HepG2 (cell line): Measurements from ENCODE around the gene SYCP2. TPM values are rescaled to one million over a fixed set of nuclear protein-coding genes. Genes with fewer than 3 reads are reported as not detected.

Experiments used
- ATAC-seq: fragments of 200-7000 bp; cut with Tn5 transposase; 3 replicates; pipeline ENCODE4 v1.9.1; 2020; ENCODE audit warnings: mild to moderate bottlenecking, moderate library complexity
- BruUV-seq: library from RNA; stranded (reverse); fragments of 400-500 nt; replicated peaks from 2 replicates; lab custom pipeline; 2021; lab: Mats Ljungman, UMichigan
- CTCF ChIA-PET: fragments of 300-600 bp; formaldehyde crosslinking; extraction: SDS; loops from one replicate; lab custom pipeline; 2021; ENCODE audit warnings: low total read pairs, inconsistent platforms, low intra/inter-chr PET ratio; lab: Yijun Ruan, JAX
- POLR2A ChIA-PET: fragments of 350-600 bp; sonication (Branson Sonifier 250); formaldehyde crosslinking; loops from one replicate; lab custom pipeline; 2020; ENCODE audit warnings: antibody characterized with exemption, inconsistent platforms; lab: Yijun Ruan, JAX
- DNase-seq: peaks from one replicate; pipeline ENCODE4 v3.0.0-alpha.2; 2015; ENCODE audit warnings: low spot score
- FAIRE-seq: peaks from 3 replicates; lab custom pipeline; 2011; peaks lifted over from hg19 to GRCh38; lab: Jason Lieb, UNC
- H2AFZ ChIP-seq: one replicate; pipeline ENCODE4 v1.6.1; 2011; ENCODE audit warnings: low read length, inconsistent platforms
- H3K27ac ChIP-seq: fragments of 300-600 bp; 3 replicates; pipeline ENCODE4 v1.8.0; 2011; ENCODE audit warnings: mixed run types, mild to moderate bottlenecking, mixed read lengths, low read length, inconsistent platforms; ENCODE audit not compliant: insufficient read depth; ENCODE audit errors: extremely low read length
- H3K27me3 ChIP-seq, 2 experiments: fragments of 200-600 bp in 1 of 2; 2 replicates in 1 of 2; 3 replicates in 1 of 2; pipeline versions ENCODE4 v1.6.0 to v1.8.0; 2011; ENCODE audit warnings: low read length in 2 of 2, mild to moderate bottlenecking in 2 of 2, moderate library complexity in 2 of 2, inconsistent platforms in 1 of 2; ENCODE audit not compliant: insufficient read depth in 2 of 2, control insufficient read depth in 1 of 2
- H3K36me3 ChIP-seq, 2 experiments: fragments of 200-600 bp in 1 of 2; replicated peaks in 1 of 2; 2 replicates in 1 of 2; 3 replicates in 1 of 2; pipeline versions ENCODE4 v1.5.1 to v1.8.0; 2011; ENCODE audit warnings: low read length in 2 of 2, inconsistent platforms in 1 of 2; ENCODE audit not compliant: insufficient read depth in 2 of 2, control insufficient read depth in 1 of 2
- H3K4me1 ChIP-seq: 2 replicates; pipeline ENCODE4 v1.5.1; 2012; ENCODE audit warnings: low read length, inconsistent platforms; ENCODE audit not compliant: insufficient read depth
- H3K4me2 ChIP-seq: 2 replicates; pipeline ENCODE4 v1.6.0; 2011; ENCODE audit warnings: low read depth, low read length, inconsistent platforms
- H3K4me3 ChIP-seq, 3 experiments: fragments of 200-600 bp in 1 of 3; sonication (generic), shearing (Covaris generic) in 1 of 3; replicated peaks in 1 of 3; 2 replicates each; pipeline ENCODE4 v1.5.1; 2011 to 2016; ENCODE audit warnings: low read length in 3 of 3, inconsistent platforms in 2 of 3, low read depth in 2 of 3, mild to moderate bottlenecking in 2 of 3, control low read depth in 1 of 3, mixed read lengths in 1 of 3; ENCODE audit not compliant: insufficient read depth in 1 of 3
- H3K79me2 ChIP-seq: one replicate; pipeline ENCODE4 v1.6.1; 2011; ENCODE audit warnings: low read length, inconsistent platforms; ENCODE audit not compliant: insufficient read depth
- H3K9ac ChIP-seq: 2 replicates; pipeline ENCODE4 v1.6.0; 2011; ENCODE audit warnings: mild to moderate bottlenecking, low read depth, low read length, inconsistent platforms; ENCODE audit not compliant: insufficient read depth
- H3K9me3 ChIP-seq: 2 replicates; pipeline ENCODE4 v1.5.1; 2012; ENCODE audit warnings: mild to moderate bottlenecking, low read length
- H4K20me1 ChIP-seq: 2 replicates; pipeline ENCODE4 v1.6.0; 2011; ENCODE audit warnings: inconsistent platforms, mild to moderate bottlenecking, low read length, moderate library complexity; ENCODE audit not compliant: insufficient read depth
- ATF4 ChIP-seq, 2 experiments: fragments of 450-650 bp in 1 of 2; sonication (generic) in 1 of 2; formaldehyde crosslinking; IDR thresholded peaks; 2 replicates each; pipeline versions ENCODE4 v1.5.0 to v1.8.0; 2020 to 2022; ENCODE audit warnings: mild to moderate bottlenecking in 1 of 2, missing genetic modification reagents in 1 of 2
- BHLHE40 ChIP-seq: IDR thresholded peaks from 2 replicates; pipeline ENCODE4 v1.6.1; 2011; ENCODE audit warnings: low read length, improper control_type of control experiment
- CEBPG ChIP-seq: IDR thresholded peaks from 2 replicates; pipeline ENCODE4 v1.6.1; 2016
- CHCHD3 ChIP-seq: sonication (generic); formaldehyde crosslinking; IDR thresholded peaks from 2 replicates; pipeline ENCODE4 v1.8.0; 2022; ENCODE audit warnings: mild to moderate bottlenecking, missing genetic modification reagents, moderate library complexity
- GZF1 ChIP-seq: sonication (generic); formaldehyde crosslinking; IDR thresholded peaks from 2 replicates; pipeline ENCODE4 v1.5.1; 2020; ENCODE audit warnings: mild to moderate bottlenecking, missing genetic modification reagents
- HIC2 ChIP-seq: sonication (generic); formaldehyde crosslinking; IDR thresholded peaks from 2 replicates; pipeline ENCODE4 v1.9.0; 2022; ENCODE audit warnings: low read depth, missing genetic modification reagents
- MBD4 ChIP-seq: IDR thresholded peaks from 2 replicates; pipeline ENCODE4 v1.6.1; 2012; ENCODE audit warnings: low read length, inconsistent platforms, borderline replicate concordance
- MIER3 ChIP-seq: IDR thresholded peaks from 2 replicates; pipeline ENCODE4 v1.6.1; 2016; ENCODE audit warnings: missing compliant biosample characterization, borderline replicate concordance
- NR1H2 ChIP-seq: sonication (generic); formaldehyde crosslinking; IDR thresholded peaks from 2 replicates; pipeline ENCODE4 v1.8.1; 2022; ENCODE audit warnings: low read depth, missing genetic modification reagents, borderline replicate concordance
- NR3C1 ChIP-seq: sonication (generic); formaldehyde crosslinking; IDR thresholded peaks from 2 replicates; pipeline ENCODE4 v1.4.0; 2020; ENCODE audit warnings: missing genetic modification reagents
- RBM39 ChIP-seq: fragments of 200-400 bp; formaldehyde crosslinking; IDR thresholded peaks from one replicate; pipeline ENCODE4 v1.6.1; 2018; ENCODE audit warnings: antibody characterized with exemption, mild to moderate bottlenecking, low read depth, low read length; ENCODE audit not compliant: poor library complexity, severe bottlenecking
- SNRNP70 ChIP-seq: fragments of 200-400 bp; formaldehyde crosslinking; IDR thresholded peaks from 2 replicates; pipeline ENCODE4 v1.6.1; 2017; ENCODE audit warnings: mild to moderate bottlenecking, low read depth, low read length, moderate library complexity
- SP140L ChIP-seq: sonication (generic); formaldehyde crosslinking; IDR thresholded peaks from 2 replicates; pipeline ENCODE4 v1.4.0; 2020; ENCODE audit warnings: missing genetic modification reagents, borderline replicate concordance
- TAF15 ChIP-seq: fragments of 200-400 bp; formaldehyde crosslinking; IDR thresholded peaks from one replicate; pipeline ENCODE4 v1.6.1; 2018; ENCODE audit warnings: mild to moderate bottlenecking, low read depth, low read length; ENCODE audit not compliant: poor library complexity, severe bottlenecking
- TEAD2 ChIP-seq: sonication (generic); formaldehyde crosslinking; IDR thresholded peaks from 2 replicates; pipeline ENCODE4 v1.9.0; 2021; ENCODE audit warnings: missing genetic modification reagents
- TRAFD1 ChIP-seq: sonication (generic); formaldehyde crosslinking; IDR thresholded peaks from 2 replicates; pipeline ENCODE4 v1.5.1; 2020; ENCODE audit warnings: missing genetic modification reagents, mild to moderate bottlenecking, borderline replicate concordance
- ZBTB14 ChIP-seq: sonication (generic); formaldehyde crosslinking; IDR thresholded peaks from 2 replicates; pipeline ENCODE4 v1.4.0; 2020; ENCODE audit warnings: missing genetic modification reagents
- ZNF124 ChIP-seq: sonication (generic); formaldehyde crosslinking; IDR thresholded peaks from 2 replicates; pipeline ENCODE4 v1.4.0; 2020; ENCODE audit warnings: missing genetic modification reagents
- ZNF775 ChIP-seq: sonication (generic); formaldehyde crosslinking; IDR thresholded peaks from 2 replicates; pipeline ENCODE4 v1.4.0; 2020; ENCODE audit warnings: missing genetic modification reagents, mild to moderate bottlenecking, moderate library complexity, borderline replicate concordance
- ZNF784 ChIP-seq: sonication (generic); formaldehyde crosslinking; IDR thresholded peaks from 2 replicates; pipeline ENCODE4 v1.5.1; 2020; ENCODE audit warnings: missing genetic modification reagents, mild to moderate bottlenecking, borderline replicate concordance
- WGBS: methylation state at CpG from one replicate; pipeline ENCODE4 v1.1.6; 2017; ENCODE audit warnings: low lambda C conversion rate; 5-methylcytosine and 5-hydroxymethylcytosine counted together
- in situ Hi-C: cut with HindIII; loops from 2 replicates; pipeline ENCODE4 v1.10.0; 2017; ENCODE audit warnings: low pct_unique_long_range_greater_than_20kb; ENCODE audit not compliant: extremely low pct_ligation_motif_present
- intact Hi-C: fragments of 100-400 bp; cut with micrococcal nuclease; formaldehyde crosslinking; loops from one replicate; pipeline ENCODE4 v1.10.0; 2022; ENCODE audit not compliant: unreplicated experiment
- polyA plus RNA-seq, 8 experiments: library from polyadenylated mRNA; depleted of rRNA in 3 of 8; stranded (reverse) in 7 of 8; unstranded in 1 of 8; fragments of >200 nt; fragmentation: Illumina TruSeq in 4 of 8; extraction: Trizol in 4 of 8; gene quantifications; 2 replicates each; pipeline versions ENCODE4 v1.2.1 to v1.2.3, GENCODE V29; 2011 to 2016; ENCODE audit warnings: low read depth in 4 of 8, missing spikeins in 1 of 8, mixed read lengths in 1 of 8; ENCODE audit not compliant: insufficient read depth in 1 of 8
- total RNA-seq, 5 experiments: library from RNA; depleted of rRNA; stranded (reverse); fragments of >200 nt; fragmentation: Illumina TruSeq; extraction: Trizol; gene quantifications; 2 replicates each; pipeline ENCODE4 v1.2.3, GENCODE V29; 2016; ENCODE audit warnings: low read depth in 1 of 5

Gene SYCP2
- total and polyA plus RNA-seq, 2 of the 13 experiments (the other 11 are each of a cell fraction or from before 2014, with no cell fraction given): 0.07 to 0.24 TPM

- DNase-seq (no peak), FAIRE-seq (no peak), ATAC-seq (no peak)
- Histone ChIP-seq H3K79me2 (no peaks in the 10 kb centered on the region), H4K20me1 (no peaks in the 10 kb centered on the region), H3K4me1 (no peaks in the 10 kb centered on the region), H3K9me3 (no peaks in the 10 kb centered on the region), H3K9ac (no peak overlapping the region), H3K27me3 (no peaks in the 10 kb centered on the region), H3K36me3 (no peaks in the 10 kb centered on the region), H3K4me2 (no peak overlapping the region), H2AFZ (no peak overlapping the region), H3K27ac (no peak overlapping the region), H3K4me3 (no peak overlapping the region)
- intact Hi-C loops (no loop called here), in situ Hi-C loops (no loop called here)
- ChIA-PET CTCF (no interaction called here), POLR2A (no interaction called here)
- BruUV-seq: no TSS peak
- TF ChIP-seq BHLHE40 (no peak), ZBTB14 (CRISPR knock-in tag) (no peak), CHCHD3 (CRISPR knock-in tag) (no peak), HIC2 (CRISPR knock-in tag) (no peak), NR3C1 (no peak), MBD4 (no peak), ZNF124 (CRISPR knock-in tag) (no peak), MIER3 (CRISPR knock-in tag) (no peak), ATF4 (CRISPR knock-in tag; IDR thresholded peaks at IDR 0.05) (no peak), TRAFD1 (CRISPR knock-in tag) (no peak), TAF15 (no peak), ZNF775 (no peak), ZNF784 (CRISPR knock-in tag) (no peak), CEBPG (CRISPR knock-in tag) (no peak), SNRNP70 (no peak), TEAD2 (CRISPR knock-in tag) (no peak), SP140L (CRISPR knock-in tag) (no peak), GZF1 (no peak), RBM39 (no peak), NR1H2 (CRISPR knock-in tag) (no peak)
- 8% methylated on average over 3 of the region's 3 CpGs for WGBS
Measured at GRCh38 chr20:59884494-59884893, 48.9 kb downstream of the SYCP2 start.
